ENCODE measurements around the gene CD3G.

GRCh38 chr11:118314988-118315411 lies 29.1 kb upstream of the CD3G start:
- TF ChIP-seq POLR2G (IDR thresholded peaks at IDR 0.05; ENCODE audit: low read depth, low read length) (no peak), CSDE1 (IDR thresholded peaks at IDR 0.05) (no peak), ZNF639 (CRISPR knock-in tag; conservative IDR thresholded peaks at IDR 0.05 in 1 of 2, IDR thresholded peaks at IDR 0.05 in 1 of 2) (no peak), ZC3H11A (IDR thresholded peaks at IDR 0.05; ENCODE audit: low read depth, low read length) (no peak), ZNF282 (CRISPR knock-in tag; IDR thresholded peaks at IDR 0.05) (no peak)
